Naive B cell (primary cell): Measurements from ENCODE around the gene CANT1. TPM values are rescaled to one million over a fixed set of nuclear protein-coding genes. Genes with fewer than 3 reads are reported as not detected.

Experiments
- ATAC-seq, 2 donors: fragments of 150-1000 bp; cut with Tn5 transposase; 2 replicates each; pipeline ENCODE4 v1.10.0; 2021; ENCODE audit warnings: low read depth in 2 of 2, mild to moderate bottlenecking in 2 of 2, moderate library complexity in 2 of 2
- DNase-seq: peaks from one replicate; pipeline ENCODE4 v3.0.0; 2022
- H3K27ac Mint-ChIP-seq, 6 donors: one replicate each; pipeline ENCODE4 v1.8.0; 2020 to 2022; ENCODE audit warnings: mild to moderate bottlenecking in 6 of 6, mixed read lengths in 6 of 6, moderate library complexity in 5 of 6, inconsistent platforms in 2 of 6
- H3K27me3 Mint-ChIP-seq, 3 donors: one replicate each; pipeline ENCODE4 v1.8.0; 2021 to 2022; ENCODE audit warnings: mixed read lengths in 3 of 3, mild to moderate bottlenecking in 1 of 3
- H3K36me3 Mint-ChIP-seq, 2 donors: one replicate each; pipeline ENCODE4 v1.8.0; 2020 to 2022; ENCODE audit warnings: mixed read lengths in 2 of 2, inconsistent platforms in 1 of 2, mild to moderate bottlenecking in 1 of 2
- H3K4me1 Mint-ChIP-seq, 3 donors: one replicate each; pipeline ENCODE4 v1.8.0; 2020 to 2022; ENCODE audit warnings: mixed read lengths in 3 of 3, inconsistent platforms in 1 of 3, mild to moderate bottlenecking in 1 of 3, moderate library complexity in 1 of 3
- H3K4me3 Mint-ChIP-seq, 8 donors: one replicate each; pipeline ENCODE4 v1.8.0; 2020 to 2022; ENCODE audit warnings: mild to moderate bottlenecking in 8 of 8, mixed read lengths in 8 of 8, moderate library complexity in 8 of 8, inconsistent platforms in 2 of 8
- H3K9me3 Mint-ChIP-seq, 7 donors: one replicate each; pipeline ENCODE4 v1.8.0; 2020 to 2022; ENCODE audit warnings: mixed read lengths in 7 of 7, mild to moderate bottlenecking in 5 of 7, inconsistent platforms in 2 of 7, moderate library complexity in 1 of 7
- polyA plus RNA-seq, 6 donors: library from polyadenylated mRNA; unstranded; fragments of 300-500 nt; fragmentation: Illumina TruSeq; gene quantifications; one replicate each; pipeline ENCODE4 v1.2.3, GENCODE V29; 2021; ENCODE audit warnings: low read depth in 6 of 6

Gene CANT1
- polyA plus RNA-seq, 6 donors from 2014 or later = 3.7 to 9.7 (median 6.0) TPM

- Mint-ChIP-seq H3K27me3 (peaks cover 28 to 74% (median 55%) of the 10 kb centered on the region in 3 donors), H3K27ac (no peak overlapping the region), H3K36me3 (no peaks in the 10 kb centered on the region), H3K9me3 (peaks cover 0 to 5% (median 1%) of the 10 kb centered on the region in 7 donors), H3K4me1 (peaks cover 5 to 7% (median 7%) of the 10 kb centered on the region in 3 donors), H3K4me3 (no peak overlapping the region)
- no peak for DNase-seq
- ATAC-seq = no peak
Measured at GRCh38 chr17:79019261-79019631, 9.7 kb upstream of the CANT1 start.

- Mint-ChIP-seq H3K27me3 (peaks cover 22 to 71% (median 52%) of the 10 kb centered on the region in 3 donors), H3K9me3 (peaks cover 0 to 6% (median 4%) of the 10 kb centered on the region in 7 donors), H3K36me3 (no peaks in the 10 kb centered on the region), H3K4me1 (peaks cover 0 to 4% (median 2%) of the 10 kb centered on the region in 3 donors), H3K4me3 (no peak overlapping the region), H3K27ac (no peak overlapping the region)
- DNase-seq (no peak), ATAC-seq (no peak)
Measured at GRCh38 chr17:79018370-79018695, 8.8 kb upstream of the CANT1 start.

- no peaks in the 10 kb centered on the region for H3K36me3 Mint-ChIP-seq
- no peak for ATAC-seq
- H3K9me3 Mint-ChIP-seq = peaks cover 0 to 6% (median 4%) of the 10 kb centered on the region in 7 donors
- H3K4me3 Mint-ChIP-seq = no peak overlapping the region
- peaks cover 0 to 4% (median 0%) of the 10 kb centered on the region in 3 donors for H3K4me1 Mint-ChIP-seq
- DNase-seq = no peak
- H3K27me3 Mint-ChIP-seq = peaks cover 20 to 71% (median 46%) of the 10 kb centered on the region in 3 donors
- H3K27ac Mint-ChIP-seq = no peak overlapping the region
Measured at GRCh38 chr17:79017546-79018369, 8.2 kb upstream of the CANT1 start.

- DNase-seq (no peak), ATAC-seq (no peak)
- H3K4me1 Mint-ChIP-seq = peaks cover 4 to 12% (median 10%) of the 10 kb centered on the region in 3 donors
- no peak overlapping the region for H3K27ac Mint-ChIP-seq
- H3K4me3 Mint-ChIP-seq = no peak overlapping the region
- peaks cover 0 to 6% (median 4%) of the 10 kb centered on the region in 7 donors for H3K9me3 Mint-ChIP-seq
- no peaks in the 10 kb centered on the region for H3K36me3 Mint-ChIP-seq
- peaks cover 7 to 41% (median 22%) of the 10 kb centered on the region in 3 donors for H3K27me3 Mint-ChIP-seq
Measured at GRCh38 chr17:79014158-79014758, 4.7 kb upstream of the CANT1 start.

GRCh38 chr17:79012563-79013134, 3.1 kb upstream of the CANT1 start:
- Mint-ChIP-seq H3K27me3 (peaks cover 4 to 33% (median 15%) of the 10 kb centered on the region in 3 donors), H3K27ac (peak overlapping the region in 2 of 6 donors; percentile 50 to 86), H3K4me1 (peaks cover 17 to 27% (median 25%) of the 10 kb centered on the region in 3 donors), H3K4me3 (peak overlapping the region in 3 of 8 donors; percentile 37 to 52 (median 41)), H3K9me3 (peaks cover 0 to 6% (median 4%) of the 10 kb centered on the region in 7 donors), H3K36me3 (no peaks in the 10 kb centered on the region)
- ATAC-seq (no peak), DNase-seq (no peak)

GRCh38 chr17:79011451-79012147, 2.0 kb upstream of the CANT1 start:
- ATAC-seq (no peak), DNase-seq (no peak)
- H3K4me3 Mint-ChIP-seq = peak overlapping the region in 6 of 8 donors; percentile 45 to 97 (median 94)
- peaks cover 4 to 24% (median 8%) of the 10 kb centered on the region in 3 donors for H3K27me3 Mint-ChIP-seq
- H3K27ac Mint-ChIP-seq = peak overlapping the region in 1 of 6 donors; percentile 26
- peaks cover 0 to 6% (median 4%) of the 10 kb centered on the region in 7 donors for H3K9me3 Mint-ChIP-seq
- H3K4me1 Mint-ChIP-seq = peaks cover 28 to 37% (median 35%) of the 10 kb centered on the region in 3 donors
- no peaks in the 10 kb centered on the region for H3K36me3 Mint-ChIP-seq

GRCh38 chr17:79010304-79010646, 711 bp upstream of the CANT1 start:
- H3K4me3 Mint-ChIP-seq = peak overlapping the region; percentile 92 to 98 (median 96)
- H3K27me3 Mint-ChIP-seq = peaks cover 4 to 17% (median 8%) of the 10 kb centered on the region in 3 donors
- DNase-seq = no peak
- no peaks in the 10 kb centered on the region for H3K36me3 Mint-ChIP-seq
- peaks cover 0 to 6% (median 2%) of the 10 kb centered on the region in 7 donors for H3K9me3 Mint-ChIP-seq
- H3K4me1 Mint-ChIP-seq = peaks cover 37 to 50% (median 42%) of the 10 kb centered on the region in 3 donors
- H3K27ac Mint-ChIP-seq = peak overlapping the region in 5 of 6 donors; percentile 64 to 95 (median 91)
- no peak for ATAC-seq

- DNase-seq (no peak), ATAC-seq (no peak)
- Mint-ChIP-seq H3K27me3 (peaks cover 1 to 11% (median 4%) of the 10 kb centered on the region in 3 donors), H3K4me3 (peak overlapping the region; percentile 92 to 97 (median 96)), H3K9me3 (peaks cover 0 to under 1% (median 0%) of the 10 kb centered on the region in 7 donors), H3K27ac (peak overlapping the region; percentile 54 to 97 (median 94)), H3K4me1 (peaks cover 37 to 51% (median 42%) of the 10 kb centered on the region in 3 donors), H3K36me3 (no peaks in the 10 kb centered on the region)
Measured at GRCh38 chr17:79008666-79009387, 737 bp downstream of the CANT1 start.

GRCh38 chr17:79007504-79008381, 1.8 kb downstream of the CANT1 start:
- Mint-ChIP-seq H3K9me3 (no peaks in the 10 kb centered on the region), H3K4me3 (peak overlapping the region; percentile 92 to 97 (median 96)), H3K27ac (peak overlapping the region in 5 of 6 donors; percentile 39 to 97 (median 94)), H3K27me3 (peaks cover 0 to 3% (median under 1%) of the 10 kb centered on the region in 3 donors), H3K36me3 (no peaks in the 10 kb centered on the region), H3K4me1 (peaks cover 41 to 51% (median 51%) of the 10 kb centered on the region in 3 donors)
- DNase-seq (no peak), ATAC-seq (no peak)

- Mint-ChIP-seq H3K36me3 (no peaks in the 10 kb centered on the region), H3K4me1 (peaks cover 42 to 59% (median 53%) of the 10 kb centered on the region in 3 donors), H3K4me3 (peak overlapping the region in 7 of 8 donors; percentile 7 to 97 (median 82)), H3K27ac (peak overlapping the region in 5 of 6 donors; percentile 39 to 94 (median 50)), H3K9me3 (no peaks in the 10 kb centered on the region), H3K27me3 (no peaks in the 10 kb centered on the region)
- ATAC-seq (no peak), DNase-seq (no peak)
Measured at GRCh38 chr17:79006794-79007503, 2.6 kb downstream of the CANT1 start.

- no peak for ATAC-seq
- H3K9me3 Mint-ChIP-seq = no peaks in the 10 kb centered on the region
- H3K36me3 Mint-ChIP-seq = no peaks in the 10 kb centered on the region
- H3K27ac Mint-ChIP-seq = no peak overlapping the region
- H3K4me1 Mint-ChIP-seq = peaks cover 51 to 68% (median 54%) of the 10 kb centered on the region in 3 donors
- peak overlapping the region in 3 of 8 donors; percentile 7 to 47 (median 45) for H3K4me3 Mint-ChIP-seq
- no peak for DNase-seq
- H3K27me3 Mint-ChIP-seq = no peaks in the 10 kb centered on the region
Measured at GRCh38 chr17:79006046-79006445, 3.5 kb downstream of the CANT1 start.
